Stimulated activated memory B cell treated with anti-CD40 and anti-IgM and Interleukin-4, amounts not matched to agents 10 μg/mL and 1 μg/mL and 100 μg/mL, for 72 hours (primary cell): Measurements from ENCODE around the gene CCL4L2.
A peak's percentile ranks its signal among the peaks of the same experiment; 100 is the strongest.
"Not testable (repeated sequence)": the region's sequence is repeated elsewhere in the genome, so short reads cannot be mapped to it uniquely, and the experiment has no call there.

Source experiments
- ATAC-seq: fragments of 150-1000 bp; cut with Tn5 transposase; 2 replicates; pipeline ENCODE4 v1.10.0; 2021
- H3K27ac Mint-ChIP-seq: one replicate; pipeline ENCODE4 v1.8.0; 2022; ENCODE audit warnings: mild to moderate bottlenecking, mixed read lengths
- H3K27me3 Mint-ChIP-seq: one replicate; pipeline ENCODE4 v1.8.0; 2022; ENCODE audit warnings: mixed read lengths
- H3K36me3 Mint-ChIP-seq: one replicate; pipeline ENCODE4 v1.8.0; 2022; ENCODE audit warnings: mixed read lengths
- H3K4me1 Mint-ChIP-seq: one replicate; pipeline ENCODE4 v1.8.0; 2022; ENCODE audit warnings: mixed read lengths
- H3K4me3 Mint-ChIP-seq: one replicate; pipeline ENCODE4 v1.8.0; 2022; ENCODE audit warnings: mild to moderate bottlenecking, moderate library complexity, mixed read lengths
- H3K9me3 Mint-ChIP-seq: one replicate; pipeline ENCODE4 v1.8.0; 2022; ENCODE audit warnings: mixed read lengths

CCL4L2 gene

GRCh38 chr17:36210439-36211211, at the start of gene CCL4L2:
Gene CCL4L2 (plus strand): TSS chr17:36211063.
- H3K9me3 Mint-ChIP-seq, H3K36me3 Mint-ChIP-seq: not testable (repeated sequence)
- H3K4me1 Mint-ChIP-seq, result peaks cover 50% of the 10 kb centered on the region
- peak within 1 kb of the TSS; percentile 21 for H3K4me3 Mint-ChIP-seq
- peaks cover 57% of the 10 kb centered on the region for H3K27me3 Mint-ChIP-seq
- peak within 1 kb of the TSS; percentile 42 for H3K27ac Mint-ChIP-seq
- ATAC-seq, result peak; percentile 97

DNA sequence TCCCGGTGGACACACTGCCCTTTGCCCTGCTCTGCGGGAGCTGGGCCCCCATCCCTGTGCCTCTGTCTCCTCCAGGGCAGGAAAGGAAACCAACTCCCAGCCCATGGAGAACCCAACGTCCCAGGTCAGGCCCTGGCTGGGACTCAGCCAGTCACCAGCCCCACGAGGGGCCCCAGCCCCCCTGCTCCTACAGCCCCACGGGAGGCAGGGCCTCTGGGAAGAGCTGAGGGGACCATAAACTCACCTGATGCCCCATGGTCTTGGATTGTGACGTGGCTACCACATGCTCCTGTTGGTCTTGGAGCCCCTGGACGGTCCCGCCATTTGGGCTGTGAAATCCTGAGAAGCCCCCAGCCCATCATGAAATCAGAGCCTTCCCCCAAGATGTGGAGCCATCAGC, 42.0 kb upstream of the CCL4L2 start:
- H3K4me1 Mint-ChIP-seq, H3K27me3 Mint-ChIP-seq, H3K4me3 Mint-ChIP-seq, H3K9me3 Mint-ChIP-seq, ATAC-seq, H3K27ac Mint-ChIP-seq, H3K36me3 Mint-ChIP-seq: not testable (repeated sequence)

DNA sequence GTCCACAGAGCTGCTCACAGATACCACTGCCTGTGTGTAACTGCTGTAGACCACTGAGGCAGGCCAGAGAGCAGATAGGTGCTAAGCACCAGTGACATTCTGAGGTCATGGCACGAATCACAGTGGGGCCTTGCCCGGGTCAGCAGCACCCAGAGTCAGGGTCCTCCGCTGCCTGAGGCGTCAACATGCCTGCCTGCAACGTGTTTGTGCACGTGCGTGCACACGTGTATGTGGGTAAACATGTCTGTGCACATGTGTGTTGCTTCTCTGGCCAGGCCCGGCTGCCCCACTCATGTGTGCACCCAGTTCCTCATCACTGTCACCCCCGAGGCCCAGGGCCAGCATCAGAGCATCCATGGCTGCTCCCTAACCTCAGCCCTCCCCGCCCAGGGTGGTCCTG, 34.3 kb upstream of the CCL4L2 start, which contains the start of gene TBC1D3B:
Gene TBC1D3B (minus strand): TSS at position 101 of the 400 bp plus-strand sequence. CDS start 1,586 bp downstream, outside the sequence.
- not testable (repeated sequence) for H3K27ac Mint-ChIP-seq, H3K4me1 Mint-ChIP-seq, H3K36me3 Mint-ChIP-seq, H3K9me3 Mint-ChIP-seq, H3K4me3 Mint-ChIP-seq, H3K27me3 Mint-ChIP-seq, ATAC-seq

DNA sequence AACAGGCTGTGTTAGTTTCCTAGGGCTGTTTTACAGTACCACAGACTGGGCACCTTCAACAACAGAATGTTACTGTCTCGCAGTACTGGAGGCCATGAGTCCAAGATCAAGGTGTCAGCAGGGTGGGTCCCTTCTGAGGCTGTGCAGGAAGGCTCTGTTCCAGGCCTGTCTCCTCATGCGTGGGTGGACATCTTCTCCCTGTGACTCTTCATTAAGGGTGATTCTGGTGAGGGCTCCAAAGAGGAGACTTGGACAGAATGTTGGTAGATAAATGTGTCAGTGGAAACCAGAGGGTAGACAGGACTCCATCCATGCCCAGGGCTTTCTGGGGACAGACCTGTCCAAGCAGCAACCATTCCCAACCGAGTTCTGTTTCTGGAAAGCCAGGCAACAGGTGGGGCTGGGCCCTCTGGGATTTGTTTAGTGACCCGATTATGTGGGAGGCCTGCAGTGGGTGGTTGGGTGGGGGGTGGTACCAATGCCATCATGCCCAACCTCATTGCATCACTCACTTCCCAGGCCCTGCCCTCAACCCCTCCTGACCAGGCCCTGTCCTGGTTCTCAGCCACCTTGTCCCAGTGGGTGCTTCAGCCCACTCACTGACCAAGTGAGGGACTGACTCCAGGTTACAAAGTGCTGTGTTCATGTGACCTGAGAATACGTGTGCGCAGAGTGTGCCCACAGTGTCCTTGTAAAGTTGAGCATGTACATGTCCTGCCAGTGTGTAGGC, 29.3 kb upstream of the CCL4L2 start:
- not testable (repeated sequence) for H3K27ac Mint-ChIP-seq, ATAC-seq, H3K4me1 Mint-ChIP-seq, H3K36me3 Mint-ChIP-seq, H3K9me3 Mint-ChIP-seq, H3K4me3 Mint-ChIP-seq
- H3K27me3 Mint-ChIP-seq, result peaks cover 43% of the 10 kb centered on the region

GRCh38 chr17:36182176-36183000, 28.5 kb upstream of the CCL4L2 start:
- H3K27ac Mint-ChIP-seq, result no peak overlapping the region
- no peaks in the 10 kb centered on the region for H3K9me3 Mint-ChIP-seq
- H3K4me1 Mint-ChIP-seq, result no peaks in the 10 kb centered on the region
- no peak overlapping the region for H3K4me3 Mint-ChIP-seq
- H3K36me3 Mint-ChIP-seq, result no peaks in the 10 kb centered on the region
- no peak for ATAC-seq
- H3K27me3 Mint-ChIP-seq, result peaks cover 50% of the 10 kb centered on the region

DNA sequence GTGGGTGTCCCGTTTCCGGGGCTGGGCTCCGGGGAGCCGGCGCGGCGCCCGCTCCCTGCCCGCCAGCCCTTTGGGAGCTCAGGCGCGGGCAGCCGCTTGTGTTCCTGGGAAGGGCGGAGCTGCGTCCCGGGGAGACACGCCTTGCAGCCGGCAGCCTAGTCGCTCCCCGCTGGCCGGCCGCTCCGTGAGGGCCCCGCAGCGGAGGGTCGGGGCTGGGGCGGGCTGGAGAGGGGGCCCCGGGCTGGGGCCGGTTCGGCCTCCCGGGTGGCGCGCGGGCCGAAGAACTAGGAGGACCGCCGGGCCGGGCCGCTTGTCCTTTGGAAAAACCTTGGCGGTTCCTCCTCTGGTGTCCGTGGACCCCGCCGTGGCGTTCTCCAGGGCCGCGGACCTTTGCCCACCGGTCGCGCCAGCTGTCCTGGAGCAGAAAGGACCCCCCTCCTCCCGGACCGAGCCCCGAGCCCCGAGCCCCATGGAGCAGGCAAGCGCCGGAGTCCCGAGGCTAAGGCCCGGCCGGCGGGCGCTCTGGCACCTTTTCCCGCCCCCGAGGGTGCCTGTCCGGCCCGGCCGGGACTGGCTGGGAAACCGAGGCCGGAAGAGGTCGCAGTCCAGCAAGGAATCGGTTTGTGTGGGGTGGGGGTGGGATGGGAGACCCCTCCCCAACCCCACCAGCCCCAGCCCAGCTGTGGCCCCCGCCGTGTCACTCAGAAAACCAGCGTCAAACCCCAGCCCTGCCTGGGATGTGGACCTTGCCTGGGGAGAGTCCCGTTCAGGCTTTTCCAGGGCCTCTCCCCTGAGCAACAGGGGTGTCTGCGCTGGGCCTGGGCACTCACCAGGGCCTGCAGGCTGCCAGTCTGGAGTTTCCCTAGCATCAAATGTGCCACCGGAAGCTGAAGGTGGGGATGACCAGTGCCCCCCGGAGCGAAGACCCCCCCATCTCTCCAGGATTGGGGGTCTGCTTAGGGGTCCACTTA, 27.6 kb upstream of the CCL4L2 start:
- peaks cover 59% of the 10 kb centered on the region for H3K27me3 Mint-ChIP-seq
- H3K4me3 Mint-ChIP-seq, result peak overlapping the region; percentile 29
- no peak overlapping the region for H3K27ac Mint-ChIP-seq
- no peaks in the 10 kb centered on the region for H3K4me1 Mint-ChIP-seq
- H3K9me3 Mint-ChIP-seq, result no peaks in the 10 kb centered on the region
- ATAC-seq, result peak; percentile 29
- H3K36me3 Mint-ChIP-seq, result no peaks in the 10 kb centered on the region

- peaks cover 9% of the 10 kb centered on the region for H3K4me1 Mint-ChIP-seq
- ATAC-seq, result no peak
Observed at GRCh38 chr17:36184023-36184765, 26.7 kb upstream of the CCL4L2 start.

DNA sequence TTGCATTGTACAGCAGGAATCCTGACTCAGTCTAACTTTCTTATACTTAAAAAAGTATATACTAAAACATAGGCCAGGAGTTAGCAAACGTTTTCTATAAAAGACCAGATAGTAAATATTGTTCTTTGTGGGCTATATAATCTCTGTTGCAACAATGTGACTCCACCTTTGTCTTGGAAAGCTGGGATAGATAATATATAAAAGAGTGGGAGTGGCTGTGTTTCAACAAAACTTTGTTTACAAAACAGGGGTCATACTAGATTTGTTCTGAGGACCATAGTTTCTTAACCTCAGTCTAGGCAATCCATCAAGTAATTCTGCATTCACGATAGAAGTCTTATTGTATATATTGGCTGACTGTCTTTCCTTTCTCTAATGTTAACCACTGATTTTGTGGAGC, 25.4 kb upstream of the CCL4L2 start:
- H3K27me3 Mint-ChIP-seq, result peaks cover 68% of the 10 kb centered on the region
- H3K4me1 Mint-ChIP-seq, result peaks cover 9% of the 10 kb centered on the region
- no peak overlapping the region for H3K4me3 Mint-ChIP-seq
- no peaks in the 10 kb centered on the region for H3K9me3 Mint-ChIP-seq
- ATAC-seq, result no peak
- no peaks in the 10 kb centered on the region for H3K36me3 Mint-ChIP-seq
- no peak overlapping the region for H3K27ac Mint-ChIP-seq

More at GRCh38 chr17:36184023-36184765, 26.7 kb upstream of the CCL4L2 start:
- Mint-ChIP-seq H3K4me3 (no peak overlapping the region), H3K9me3 (no peaks in the 10 kb centered on the region), H3K36me3 (no peaks in the 10 kb centered on the region), H3K27ac (no peak overlapping the region), H3K27me3 (peaks cover 68% of the 10 kb centered on the region)

- H3K27me3 Mint-ChIP-seq, result peaks cover 64% of the 10 kb centered on the region
- not testable (repeated sequence) for H3K9me3 Mint-ChIP-seq, H3K4me1 Mint-ChIP-seq, H3K36me3 Mint-ChIP-seq, H3K4me3 Mint-ChIP-seq, H3K27ac Mint-ChIP-seq, ATAC-seq
Observed at GRCh38 chr17:36186810-36187763, 23.8 kb upstream of the CCL4L2 start.

DNA sequence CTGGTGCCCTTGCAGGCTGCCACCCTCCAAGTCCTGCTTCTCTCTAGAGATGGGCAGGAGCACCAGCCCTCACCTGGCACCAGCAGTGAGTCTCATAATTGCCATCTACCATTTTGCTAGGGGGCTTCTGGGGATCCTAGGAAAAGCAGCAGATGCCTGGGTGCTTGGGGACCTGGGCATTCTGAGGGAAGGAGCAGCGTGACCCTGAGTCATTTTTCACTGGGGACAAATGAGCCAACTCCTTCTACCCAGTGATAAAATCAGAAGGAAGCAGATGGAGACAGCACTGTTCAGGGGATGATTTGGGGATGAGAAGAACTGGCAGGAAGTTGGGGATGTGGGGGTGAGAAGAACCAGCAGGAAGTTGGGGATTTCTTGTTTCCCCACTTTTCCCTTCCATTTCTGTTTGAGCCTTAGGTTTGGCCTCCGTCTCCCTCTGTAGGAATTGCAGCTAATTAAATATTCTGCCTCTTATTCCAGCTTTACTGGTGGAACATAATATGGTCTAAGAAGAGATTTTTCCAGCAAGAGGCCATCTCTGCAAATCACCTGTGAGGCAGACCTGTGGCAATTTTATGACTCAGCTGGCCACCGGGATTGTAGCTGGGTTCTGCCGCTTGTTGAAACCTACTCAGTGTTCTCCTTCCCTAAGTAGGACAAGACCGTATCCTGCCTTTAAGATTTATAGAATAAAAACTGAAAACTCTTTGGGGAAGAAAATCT, 22.8 kb upstream of the CCL4L2 start:
- not testable (repeated sequence) for H3K4me3 Mint-ChIP-seq, ATAC-seq, H3K36me3 Mint-ChIP-seq, H3K9me3 Mint-ChIP-seq, H3K4me1 Mint-ChIP-seq
- H3K27me3 Mint-ChIP-seq, result peaks cover 55% of the 10 kb centered on the region
- peak overlapping the region; percentile 43 for H3K27ac Mint-ChIP-seq

- peak; percentile 89 for ATAC-seq
- H3K4me1 Mint-ChIP-seq, result peaks cover 9% of the 10 kb centered on the region
- peaks cover 55% of the 10 kb centered on the region for H3K27me3 Mint-ChIP-seq
- H3K36me3 Mint-ChIP-seq, result no peaks in the 10 kb centered on the region
- no peak overlapping the region for H3K4me3 Mint-ChIP-seq
- no peaks in the 10 kb centered on the region for H3K9me3 Mint-ChIP-seq
- H3K27ac Mint-ChIP-seq, result peak overlapping the region; percentile 43
Observed at GRCh38 chr17:36188891-36189306, 22.0 kb upstream of the CCL4L2 start.

DNA sequence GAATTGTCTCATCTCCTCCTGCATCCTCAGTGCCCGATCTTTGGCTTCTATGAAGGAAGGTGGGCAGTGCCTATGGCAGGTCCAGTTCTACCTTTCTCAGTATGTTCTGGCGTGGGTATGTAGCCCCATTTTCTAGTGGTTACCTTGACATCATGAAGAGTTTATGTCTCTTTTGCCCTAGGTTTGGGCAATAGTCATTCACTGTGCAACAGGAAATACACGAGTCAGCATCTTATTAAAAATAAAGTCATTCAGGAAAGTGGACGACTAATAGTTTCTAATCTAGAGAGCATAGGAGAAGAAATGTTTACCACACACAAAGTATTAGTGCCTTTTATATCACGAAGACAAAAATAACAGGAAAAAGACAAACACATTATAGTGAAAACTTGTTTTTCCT, 20.9 kb upstream of the CCL4L2 start:
- not testable (repeated sequence) for H3K4me1 Mint-ChIP-seq, H3K9me3 Mint-ChIP-seq, ATAC-seq, H3K27ac Mint-ChIP-seq, H3K4me3 Mint-ChIP-seq, H3K36me3 Mint-ChIP-seq
- H3K27me3 Mint-ChIP-seq, result peaks cover 52% of the 10 kb centered on the region
